ENCODE data around the gene ADARB2.

Gene ADARB2

GRCh38 chr10:1156921-1157614 is 580.3 kb downstream of the ADARB2 start:
- Mint-ChIP-seq H3K27ac (no peak overlapping the region), H3K27me3 (peaks cover 12% of the 10 kb centered on the region), H3K4me1 (peaks cover 3% of the 10 kb centered on the region), H3K4me3 (no peak overlapping the region), H3K36me3 (no peaks in the 10 kb centered on the region), H3K9me3 (no peaks in the 10 kb centered on the region)
- ATAC-seq (ENCODE audit: low read depth) (no peak), DNase-seq (ENCODE audit: low spot score in 2 of 2) (no peak)

GRCh38 chr10:1156616-1156886 is 580.8 kb downstream of the ADARB2 start:
- Mint-ChIP-seq H3K9me3 (no peaks in the 10 kb centered on the region), H3K27me3 (peaks cover 11% of the 10 kb centered on the region), H3K4me1 (peaks cover 3% of the 10 kb centered on the region), H3K36me3 (no peaks in the 10 kb centered on the region), H3K4me3 (no peak overlapping the region), H3K27ac (no peak overlapping the region)
- no peak for ATAC-seq (ENCODE audit: low read depth)
- DNase-seq (ENCODE audit: low spot score in 2 of 2): no peak

GRCh38 chr10:1155791-1156615 is 581.3 kb downstream of the ADARB2 start:
- DNase-seq (ENCODE audit: low spot score in 2 of 2) (no peak), ATAC-seq (ENCODE audit: low read depth) (no peak)
- Mint-ChIP-seq H3K27ac (no peak overlapping the region), H3K36me3 (no peaks in the 10 kb centered on the region), H3K27me3 (peaks cover 11% of the 10 kb centered on the region), H3K4me3 (no peak overlapping the region), H3K9me3 (no peaks in the 10 kb centered on the region), H3K4me1 (peaks cover 3% of the 10 kb centered on the region)

- peaks cover 15% of the 10 kb centered on the region for H3K27me3 Mint-ChIP-seq
- no peak overlapping the region for H3K27ac Mint-ChIP-seq
- DNase-seq (ENCODE audit: low spot score in 2 of 2) (no peak), ATAC-seq (ENCODE audit: low read depth) (no peak)
- H3K9me3 Mint-ChIP-seq: no peaks in the 10 kb centered on the region
- H3K4me3 Mint-ChIP-seq: no peak overlapping the region
- no peaks in the 10 kb centered on the region for H3K36me3 Mint-ChIP-seq
- H3K4me1 Mint-ChIP-seq: peaks cover 3% of the 10 kb centered on the region
Observed at GRCh38 chr10:1154531-1155295, 582.6 kb downstream of the ADARB2 start.

GRCh38 chr10:1153805-1154351 is 583.4 kb downstream of the ADARB2 start:
- Mint-ChIP-seq H3K4me1 (peaks cover 3% of the 10 kb centered on the region), H3K27me3 (peaks cover 19% of the 10 kb centered on the region), H3K4me3 (no peak overlapping the region), H3K9me3 (no peaks in the 10 kb centered on the region), H3K36me3 (peaks cover 1% of the 10 kb centered on the region), H3K27ac (no peak overlapping the region)
- ATAC-seq (ENCODE audit: low read depth) (no peak), DNase-seq (ENCODE audit: low spot score in 2 of 2) (no peak)

- Mint-ChIP-seq H3K9me3 (no peaks in the 10 kb centered on the region), H3K27me3 (peaks cover 18% of the 10 kb centered on the region), H3K27ac (no peak overlapping the region), H3K4me3 (no peak overlapping the region), H3K36me3 (peaks cover 1% of the 10 kb centered on the region), H3K4me1 (peaks cover 3% of the 10 kb centered on the region)
- DNase-seq (ENCODE audit: low spot score in 2 of 2): no peak
- ATAC-seq (ENCODE audit: low read depth): no peak
Observed at GRCh38 chr10:1153251-1153763, 584.0 kb downstream of the ADARB2 start.

- H3K4me3 Mint-ChIP-seq: no peak overlapping the region
- no peak overlapping the region for H3K27ac Mint-ChIP-seq
- DNase-seq (ENCODE audit: low spot score in 2 of 2) (no peak), ATAC-seq (ENCODE audit: low read depth) (no peak)
- peaks cover 1% of the 10 kb centered on the region for H3K36me3 Mint-ChIP-seq
- peaks cover 17% of the 10 kb centered on the region for H3K27me3 Mint-ChIP-seq
- no peaks in the 10 kb centered on the region for H3K9me3 Mint-ChIP-seq
- H3K4me1 Mint-ChIP-seq: peaks cover 3% of the 10 kb centered on the region
Observed at GRCh38 chr10:1152386-1153250, 584.7 kb downstream of the ADARB2 start.

GRCh38 chr10:1151076-1152033 is 586.0 kb downstream of the ADARB2 start:
- Mint-ChIP-seq H3K27ac (no peak overlapping the region), H3K9me3 (peaks cover 5% of the 10 kb centered on the region), H3K36me3 (peaks cover 4% of the 10 kb centered on the region), H3K27me3 (peaks cover 12% of the 10 kb centered on the region), H3K4me3 (no peak overlapping the region), H3K4me1 (no peaks in the 10 kb centered on the region)
- ATAC-seq (ENCODE audit: low read depth) (no peak), DNase-seq (ENCODE audit: low spot score in 2 of 2) (no peak)

- Mint-ChIP-seq H3K4me3 (no peak overlapping the region), H3K4me1 (no peaks in the 10 kb centered on the region), H3K27ac (no peak overlapping the region), H3K9me3 (peaks cover 10% of the 10 kb centered on the region), H3K27me3 (peaks cover 13% of the 10 kb centered on the region), H3K36me3 (peaks cover 6% of the 10 kb centered on the region)
- ATAC-seq (ENCODE audit: low read depth) (no peak), DNase-seq (ENCODE audit: low spot score in 2 of 2) (no peak)
Observed at GRCh38 chr10:1150638-1150955, 586.7 kb downstream of the ADARB2 start.

GRCh38 chr10:1149793-1150637 is 587.3 kb downstream of the ADARB2 start:
- Mint-ChIP-seq H3K27ac (no peak overlapping the region), H3K27me3 (peaks cover 13% of the 10 kb centered on the region), H3K4me3 (no peak overlapping the region), H3K4me1 (no peaks in the 10 kb centered on the region), H3K9me3 (peaks cover 10% of the 10 kb centered on the region), H3K36me3 (peaks cover 6% of the 10 kb centered on the region)
- DNase-seq (ENCODE audit: low spot score in 2 of 2) (no peak), ATAC-seq (ENCODE audit: low read depth) (no peak)

GRCh38 chr10:1148855-1149605 is 588.3 kb downstream of the ADARB2 start:
- H3K4me1 Mint-ChIP-seq: no peaks in the 10 kb centered on the region
- no peak overlapping the region for H3K27ac Mint-ChIP-seq
- DNase-seq (ENCODE audit: low spot score in 2 of 2): no peak
- no peak overlapping the region for H3K4me3 Mint-ChIP-seq
- H3K9me3 Mint-ChIP-seq: peaks cover 11% of the 10 kb centered on the region
- no peak for ATAC-seq (ENCODE audit: low read depth)
- peaks cover 6% of the 10 kb centered on the region for H3K36me3 Mint-ChIP-seq
- peaks cover 14% of the 10 kb centered on the region for H3K27me3 Mint-ChIP-seq
